ENCODE measurements around the gene CACNA2D3. TPM values are rescaled to one million over a fixed set of nuclear protein-coding genes. Genes with fewer than 3 reads are reported as not detected.

Gene CACNA2D3
- total RNA-seq, 1 donor from 2014 or later = 10.0 TPM

DNA sequence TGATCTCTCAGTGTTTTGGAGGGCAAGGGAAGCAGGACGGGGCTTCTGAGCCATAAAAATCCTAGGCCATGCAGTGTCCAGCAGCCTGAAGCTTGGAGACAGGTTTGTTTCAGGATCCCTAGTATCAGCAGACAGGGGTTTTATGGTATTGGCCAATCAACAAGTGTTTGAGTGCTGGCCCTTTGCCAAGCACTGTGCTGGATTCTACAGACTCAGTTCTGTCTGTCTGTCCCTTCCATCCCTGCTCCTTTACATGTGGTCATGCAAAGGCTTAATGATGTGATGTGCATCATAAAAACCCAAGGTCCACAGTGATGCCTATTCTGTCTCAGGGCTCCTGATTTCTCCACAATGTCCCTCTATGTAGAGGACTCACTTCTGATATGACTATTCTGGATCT lies 621.4 kb downstream of the CACNA2D3 start:
- DNase-seq = no peak
- no peaks in the 10 kb centered on the region for H3K9me3 Mint-ChIP-seq (ENCODE audit: unreplicated experiment)
- H3K4me1 Mint-ChIP-seq (ENCODE audit: low read depth, unreplicated experiment) = no peaks in the 10 kb centered on the region
- H3K27ac Mint-ChIP-seq (ENCODE audit: unreplicated experiment) = no peak overlapping the region
- no peaks in the 10 kb centered on the region for H3K36me3 Mint-ChIP-seq (ENCODE audit: unreplicated experiment)
- H3K27me3 Mint-ChIP-seq (ENCODE audit: unreplicated experiment) = no peaks in the 10 kb centered on the region
- no peak overlapping the region for H3K4me3 Mint-ChIP-seq (ENCODE audit: unreplicated experiment)
- TF ChIP-seq, protein P1, sequence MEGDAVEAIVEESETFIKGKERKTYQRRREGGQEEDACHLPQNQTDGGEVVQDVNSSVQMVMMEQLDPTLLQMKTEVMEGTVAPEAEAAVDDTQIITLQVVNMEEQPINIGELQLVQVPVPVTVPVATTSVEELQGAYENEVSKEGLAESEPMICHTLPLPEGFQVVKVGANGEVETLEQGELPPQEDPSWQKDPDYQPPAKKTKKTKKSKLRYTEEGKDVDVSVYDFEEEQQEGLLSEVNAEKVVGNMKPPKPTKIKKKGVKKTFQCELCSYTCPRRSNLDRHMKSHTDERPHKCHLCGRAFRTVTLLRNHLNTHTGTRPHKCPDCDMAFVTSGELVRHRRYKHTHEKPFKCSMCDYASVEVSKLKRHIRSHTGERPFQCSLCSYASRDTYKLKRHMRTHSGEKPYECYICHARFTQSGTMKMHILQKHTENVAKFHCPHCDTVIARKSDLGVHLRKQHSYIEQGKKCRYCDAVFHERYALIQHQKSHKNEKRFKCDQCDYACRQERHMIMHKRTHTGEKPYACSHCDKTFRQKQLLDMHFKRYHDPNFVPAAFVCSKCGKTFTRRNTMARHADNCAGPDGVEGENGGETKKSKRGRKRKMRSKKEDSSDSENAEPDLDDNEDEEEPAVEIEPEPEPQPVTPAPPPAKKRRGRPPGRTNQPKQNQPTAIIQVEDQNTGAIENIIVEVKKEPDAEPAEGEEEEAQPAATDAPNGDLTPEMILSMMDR (IDR thresholded peaks at IDR 0.05; ENCODE audit: partially characterized antibody, unreplicated experiment) = no peak

DNA sequence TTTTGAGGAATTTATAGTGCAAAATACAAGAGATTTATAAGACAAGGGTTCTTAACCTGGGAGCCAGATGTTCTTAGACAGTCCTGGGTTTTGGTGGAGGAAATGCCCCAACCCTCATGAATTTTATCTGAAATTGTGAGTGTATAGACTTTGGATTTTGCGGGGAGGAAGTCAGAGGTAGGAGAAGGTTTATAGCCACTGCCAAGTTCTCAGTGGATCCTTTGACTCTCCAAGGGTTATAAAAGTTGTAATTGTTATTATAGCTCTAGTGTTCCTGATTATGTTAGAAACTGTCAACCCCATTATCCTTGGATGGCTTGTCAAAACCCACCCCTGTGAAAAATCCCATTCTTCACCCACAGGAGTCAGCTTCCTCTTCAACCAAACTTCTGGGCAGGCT lies 621.9 kb downstream of the CACNA2D3 start:
- DNase-seq = no peak
- no peaks in the 10 kb centered on the region for H3K27me3 Mint-ChIP-seq (ENCODE audit: unreplicated experiment)
- H3K4me1 Mint-ChIP-seq (ENCODE audit: low read depth, unreplicated experiment) = no peaks in the 10 kb centered on the region
- no peak overlapping the region for H3K4me3 Mint-ChIP-seq (ENCODE audit: unreplicated experiment)
- no peak overlapping the region for H3K27ac Mint-ChIP-seq (ENCODE audit: unreplicated experiment)
- no peaks in the 10 kb centered on the region for H3K36me3 Mint-ChIP-seq (ENCODE audit: unreplicated experiment)
- H3K9me3 Mint-ChIP-seq (ENCODE audit: unreplicated experiment) = no peaks in the 10 kb centered on the region
- TF ChIP-seq, protein P1 (IDR thresholded peaks at IDR 0.05; ENCODE audit: partially characterized antibody, unreplicated experiment) = no peak

DNA sequence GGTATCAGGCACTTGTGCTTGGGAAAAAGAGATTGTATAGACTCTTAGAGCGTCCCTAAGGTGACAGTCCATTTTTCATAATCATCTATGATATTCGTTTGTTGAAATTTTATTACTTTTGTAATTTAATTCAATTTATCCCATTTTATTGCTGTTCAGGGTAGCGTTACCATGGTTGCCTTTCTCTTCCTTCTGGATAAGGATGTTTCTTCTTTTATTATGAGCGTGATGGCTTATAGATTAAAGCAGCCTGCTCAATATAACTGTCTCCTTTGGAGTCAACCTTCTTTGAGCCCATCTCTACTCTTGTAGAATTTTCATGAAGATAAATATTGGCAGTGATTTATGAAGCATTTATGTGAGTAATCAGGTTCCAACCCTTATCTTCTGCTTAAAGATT lies 623.5 kb downstream of the CACNA2D3 start:
- H3K9me3 Mint-ChIP-seq (ENCODE audit: unreplicated experiment) = no peaks in the 10 kb centered on the region
- H3K4me1 Mint-ChIP-seq (ENCODE audit: low read depth, unreplicated experiment) = no peaks in the 10 kb centered on the region
- no peaks in the 10 kb centered on the region for H3K27me3 Mint-ChIP-seq (ENCODE audit: unreplicated experiment)
- H3K27ac Mint-ChIP-seq (ENCODE audit: unreplicated experiment) = no peak overlapping the region
- no peaks in the 10 kb centered on the region for H3K36me3 Mint-ChIP-seq (ENCODE audit: unreplicated experiment)
- TF ChIP-seq, protein P1 (IDR thresholded peaks at IDR 0.05; ENCODE audit: partially characterized antibody, unreplicated experiment) = no peak
- no peak overlapping the region for H3K4me3 Mint-ChIP-seq (ENCODE audit: unreplicated experiment)
- no peak for DNase-seq

DNA sequence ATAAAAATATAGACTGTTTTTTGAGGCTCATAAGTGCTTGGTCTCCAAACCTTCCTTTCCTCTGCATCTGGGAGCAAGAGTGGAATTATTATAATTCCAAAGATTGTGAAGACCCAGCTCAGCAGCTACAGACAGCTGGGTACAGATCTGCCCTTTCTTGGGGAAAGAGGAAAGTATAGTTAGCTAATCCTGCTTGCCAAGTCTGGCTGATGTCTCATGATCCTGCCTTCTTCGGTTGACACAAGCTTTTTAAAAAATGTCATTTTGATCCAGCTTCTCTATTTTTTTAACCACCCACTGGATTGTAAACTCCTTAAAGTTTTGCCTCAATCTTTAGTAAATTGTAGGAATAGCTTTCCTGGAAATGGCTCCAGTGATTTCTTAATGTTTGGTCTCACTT lies 624.4 kb downstream of the CACNA2D3 start:
- TF ChIP-seq, protein P1 (IDR thresholded peaks at IDR 0.05; ENCODE audit: partially characterized antibody, unreplicated experiment) = no peak
- Mint-ChIP-seq H3K9me3 (ENCODE audit: unreplicated experiment) (no peaks in the 10 kb centered on the region), H3K4me3 (ENCODE audit: unreplicated experiment) (no peak overlapping the region), H3K4me1 (ENCODE audit: low read depth, unreplicated experiment) (no peaks in the 10 kb centered on the region), H3K27me3 (ENCODE audit: unreplicated experiment) (no peaks in the 10 kb centered on the region), H3K36me3 (ENCODE audit: unreplicated experiment) (no peaks in the 10 kb centered on the region), H3K27ac (ENCODE audit: unreplicated experiment) (no peak overlapping the region)
- DNase-seq = no peak

DNA sequence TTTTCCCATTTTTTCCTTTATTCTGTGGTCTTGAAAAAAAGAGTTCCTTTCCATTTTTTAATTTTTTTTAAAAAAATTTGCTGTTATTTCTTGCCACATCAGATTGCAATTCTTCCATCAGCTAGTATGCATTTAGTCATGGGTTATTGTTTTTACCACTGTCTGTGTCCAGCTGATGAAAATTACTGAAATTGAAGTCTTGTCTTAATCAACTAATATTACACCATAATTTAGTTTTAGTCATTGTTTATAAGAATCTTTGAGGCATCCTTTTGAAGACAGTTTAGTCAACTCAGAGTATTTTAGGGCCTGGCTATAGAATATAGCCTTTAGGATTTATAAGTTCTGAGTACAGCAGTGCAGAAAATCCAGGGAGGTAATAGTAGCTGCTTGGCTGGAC lies 633.4 kb downstream of the CACNA2D3 start:
- DNase-seq = no peak
- TF ChIP-seq, protein P1 (IDR thresholded peaks at IDR 0.05; ENCODE audit: partially characterized antibody, unreplicated experiment) = no peak
- no peak overlapping the region for H3K4me3 Mint-ChIP-seq (ENCODE audit: unreplicated experiment)

More for the DNA sequence above, 633.4 kb downstream of the CACNA2D3 start:
- Mint-ChIP-seq H3K27me3 (ENCODE audit: unreplicated experiment) (no peaks in the 10 kb centered on the region), H3K36me3 (ENCODE audit: unreplicated experiment) (no peaks in the 10 kb centered on the region), H3K27ac (ENCODE audit: unreplicated experiment) (no peak overlapping the region), H3K4me1 (ENCODE audit: low read depth, unreplicated experiment) (no peaks in the 10 kb centered on the region), H3K9me3 (ENCODE audit: unreplicated experiment) (no peaks in the 10 kb centered on the region)
